Fibroblast of peridontal ligament (primary cell): ENCODE results near the gene TTBK1.

Experiments used
- DNase-seq: peaks from one replicate; pipeline ENCODE4 v3.0.0-alpha.2; 2010; ENCODE audit errors: extremely low read depth

The TTBK1 gene

DNA sequence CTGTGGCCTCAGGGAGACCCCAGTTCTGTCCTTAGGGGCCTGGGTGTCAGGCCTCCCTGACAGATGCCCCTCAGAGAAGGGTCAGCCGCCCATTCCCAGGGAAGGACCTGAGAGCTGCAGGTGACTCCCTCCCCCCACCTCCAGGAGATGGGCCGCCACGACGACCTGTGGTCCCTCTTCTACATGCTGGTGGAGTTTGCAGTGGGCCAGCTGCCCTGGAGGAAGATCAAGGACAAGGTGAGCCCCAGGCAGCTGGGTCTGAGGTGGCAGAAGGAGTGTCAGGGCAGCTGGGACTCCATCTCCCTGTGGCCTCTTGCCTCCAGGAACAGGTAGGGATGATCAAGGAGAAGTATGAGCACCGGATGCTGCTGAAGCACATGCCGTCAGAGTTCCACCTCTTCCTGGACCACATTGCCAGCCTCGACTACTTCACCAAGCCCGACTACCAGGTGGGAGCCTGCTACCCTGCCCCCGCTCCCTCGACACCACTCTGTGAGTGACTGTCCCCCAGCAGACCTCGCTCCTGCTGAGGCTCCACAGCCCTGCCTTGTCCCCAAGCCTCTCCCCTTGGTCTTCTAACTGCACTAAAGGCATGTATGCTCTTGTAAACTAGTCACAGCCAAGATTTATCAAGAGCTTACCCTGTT is 12.2 kb downstream of the TTBK1 start:
- DNase-seq, result no peak

DNA sequence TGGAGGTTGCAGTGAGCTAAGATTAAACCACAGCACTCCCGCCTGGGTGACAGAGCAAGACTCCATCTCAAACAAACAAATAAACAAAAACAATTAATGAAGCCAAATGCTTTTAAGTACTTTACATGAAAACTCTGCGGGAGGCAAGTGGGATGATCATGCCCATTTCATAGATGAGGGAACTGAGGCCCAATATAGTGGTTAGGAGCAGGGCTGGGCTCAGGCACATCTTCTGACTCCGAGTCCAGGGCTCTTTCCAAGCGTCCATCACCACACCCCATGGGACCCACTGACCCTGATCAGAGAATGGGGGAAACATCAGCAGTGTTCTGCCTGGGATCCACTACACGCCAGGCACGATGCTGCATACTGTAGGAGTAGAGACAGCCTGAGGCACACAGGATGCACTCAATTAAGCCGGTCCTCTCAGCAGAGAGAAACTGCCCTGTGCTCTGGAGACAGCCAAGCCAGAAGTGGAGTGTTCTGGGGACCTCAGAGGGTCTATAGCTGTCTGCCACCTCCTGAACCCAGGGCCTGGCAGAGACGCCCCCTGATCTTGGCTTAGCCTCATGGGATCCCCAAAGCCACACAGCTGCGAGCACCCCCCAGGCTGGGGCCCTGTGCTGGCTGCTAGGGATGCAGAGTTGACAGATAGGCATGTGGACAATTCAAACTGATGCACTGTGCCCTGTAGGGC is 13.5 kb downstream of the TTBK1 start:
- DNase-seq, result no peak

DNA sequence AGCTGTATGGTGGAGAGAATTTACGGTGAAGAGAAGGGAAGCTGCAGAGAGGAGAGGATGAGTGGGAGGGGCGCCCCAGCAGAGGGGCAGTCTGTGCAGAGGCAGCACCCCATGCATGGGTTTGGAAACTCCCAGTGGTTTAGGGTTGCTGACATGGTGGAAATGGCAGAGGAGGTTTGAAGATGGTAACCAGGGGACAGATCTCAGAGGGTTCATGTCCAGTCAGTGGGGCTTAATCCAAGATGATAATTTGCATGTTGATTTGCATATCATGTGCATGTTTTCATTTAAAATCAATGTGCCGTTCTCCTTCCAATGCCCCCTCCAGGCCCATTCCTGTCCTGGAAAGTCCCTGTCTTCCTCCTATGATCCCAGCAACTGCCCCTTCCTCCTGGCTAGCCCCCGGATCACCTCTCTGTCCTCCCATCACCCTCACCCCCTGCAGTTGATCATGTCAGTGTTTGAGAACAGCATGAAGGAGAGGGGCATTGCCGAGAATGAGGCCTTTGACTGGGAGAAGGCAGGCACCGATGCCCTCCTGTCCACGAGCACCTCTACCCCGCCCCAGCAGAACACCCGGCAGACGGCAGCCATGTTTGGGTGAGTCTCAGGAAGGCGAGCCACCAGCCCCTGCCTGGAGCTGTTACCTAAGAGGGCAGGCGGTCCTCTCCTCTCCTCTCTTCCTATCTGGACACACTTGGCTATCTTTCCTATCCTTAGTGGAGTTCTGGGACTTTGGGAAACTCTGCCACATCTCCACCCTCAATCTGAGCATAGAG is 14.3 kb downstream of the TTBK1 start:
- DNase-seq, result no peak

DNA sequence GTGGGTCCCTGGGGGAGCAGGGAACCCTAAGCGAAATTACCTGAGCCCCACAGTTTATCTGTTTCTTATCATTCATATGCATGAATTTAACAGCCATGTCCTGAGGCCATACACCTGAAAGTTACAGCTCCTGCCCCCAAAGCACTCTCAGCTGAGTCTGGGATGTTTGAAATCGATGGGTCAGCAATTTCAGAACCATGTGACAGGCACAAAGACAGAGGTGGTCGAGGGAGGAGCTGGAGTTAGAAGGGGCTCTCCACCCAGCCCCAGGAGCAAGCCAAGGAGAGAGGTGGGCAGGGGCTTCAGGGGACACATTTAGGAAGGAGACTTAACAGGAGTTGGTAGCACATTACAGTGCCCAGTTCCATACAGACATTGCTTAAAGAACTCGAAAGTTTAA is 14.9 kb downstream of the TTBK1 start:
- no peak for DNase-seq

DNA sequence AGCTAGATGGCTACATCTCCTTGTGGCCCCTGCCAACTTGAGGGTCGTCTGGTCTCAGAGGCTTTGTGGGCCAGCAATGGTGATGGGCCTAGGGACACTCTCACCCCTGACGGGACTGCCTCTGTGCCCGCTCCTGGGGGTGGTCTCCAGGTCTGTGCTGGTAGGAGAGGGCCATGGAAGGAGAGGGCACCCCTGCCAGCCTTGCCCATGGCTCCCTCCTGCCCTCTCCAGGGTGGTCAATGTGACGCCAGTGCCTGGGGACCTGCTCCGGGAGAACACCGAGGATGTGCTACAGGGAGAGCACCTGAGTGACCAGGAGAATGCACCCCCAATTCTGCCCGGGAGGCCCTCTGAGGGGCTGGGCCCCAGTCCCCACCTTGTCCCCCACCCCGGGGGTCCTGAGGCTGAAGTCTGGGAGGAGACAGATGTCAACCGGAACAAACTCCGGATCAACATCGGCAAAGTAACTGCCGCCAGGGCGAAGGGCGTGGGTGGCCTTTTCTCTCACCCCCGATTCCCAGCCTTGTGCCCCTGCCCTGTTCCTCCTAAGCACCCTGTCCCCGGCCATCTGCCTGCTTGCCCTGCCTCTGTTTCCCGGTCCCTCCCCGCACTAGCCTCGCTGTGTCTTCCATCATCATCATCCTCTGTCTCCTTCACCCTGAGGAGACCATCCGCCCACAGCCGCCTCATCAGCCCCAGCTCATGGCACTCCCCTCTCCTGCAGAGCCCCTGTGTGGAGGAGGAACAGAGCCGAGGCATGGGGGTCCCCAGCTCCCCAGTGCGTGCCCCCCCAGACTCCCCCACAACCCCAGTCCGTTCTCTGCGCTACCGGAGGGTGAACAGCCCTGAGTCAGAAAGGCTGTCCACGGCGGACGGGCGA is 15.8 kb downstream of the TTBK1 start:
- no peak for DNase-seq

DNA sequence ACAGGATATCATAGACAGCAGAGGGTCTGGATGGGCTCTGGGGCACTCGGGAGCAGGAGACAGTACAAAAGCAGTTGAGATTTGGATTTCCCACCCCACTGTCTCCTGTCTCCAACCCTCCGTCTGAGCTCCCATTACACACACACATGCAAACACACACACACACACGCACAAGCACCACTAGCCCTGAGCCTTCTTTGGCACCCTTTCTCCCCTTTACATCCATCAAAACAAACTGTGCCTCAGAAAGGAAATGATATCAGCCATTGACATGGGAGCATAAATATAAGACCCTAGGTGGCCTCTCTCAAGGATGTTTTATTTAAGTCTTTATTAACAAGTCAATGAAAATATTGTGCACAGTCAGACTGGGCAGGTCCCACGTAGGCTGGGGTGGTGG is 17.5 kb downstream of the TTBK1 start:
- no peak for DNase-seq

DNA sequence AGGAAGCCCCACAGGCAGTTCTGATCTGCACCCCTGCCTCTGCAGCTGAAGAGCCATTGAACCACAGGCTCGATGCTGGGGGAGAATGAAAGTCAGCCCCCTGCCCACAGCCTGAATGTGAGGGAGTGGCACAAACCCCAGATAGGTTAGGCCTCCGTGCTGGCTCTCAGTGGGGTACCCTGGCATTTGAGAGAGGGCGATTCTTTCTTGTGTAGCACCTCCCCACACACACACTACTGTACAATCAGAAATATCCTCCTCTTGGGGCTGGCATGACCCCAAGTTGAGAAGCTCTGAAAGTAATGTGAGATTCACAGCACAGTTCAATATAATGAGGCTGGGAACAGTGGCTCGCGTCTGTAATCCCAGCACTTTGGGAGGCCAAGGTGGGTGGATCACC is 17.9 kb downstream of the TTBK1 start:
- no peak for DNase-seq

DNA sequence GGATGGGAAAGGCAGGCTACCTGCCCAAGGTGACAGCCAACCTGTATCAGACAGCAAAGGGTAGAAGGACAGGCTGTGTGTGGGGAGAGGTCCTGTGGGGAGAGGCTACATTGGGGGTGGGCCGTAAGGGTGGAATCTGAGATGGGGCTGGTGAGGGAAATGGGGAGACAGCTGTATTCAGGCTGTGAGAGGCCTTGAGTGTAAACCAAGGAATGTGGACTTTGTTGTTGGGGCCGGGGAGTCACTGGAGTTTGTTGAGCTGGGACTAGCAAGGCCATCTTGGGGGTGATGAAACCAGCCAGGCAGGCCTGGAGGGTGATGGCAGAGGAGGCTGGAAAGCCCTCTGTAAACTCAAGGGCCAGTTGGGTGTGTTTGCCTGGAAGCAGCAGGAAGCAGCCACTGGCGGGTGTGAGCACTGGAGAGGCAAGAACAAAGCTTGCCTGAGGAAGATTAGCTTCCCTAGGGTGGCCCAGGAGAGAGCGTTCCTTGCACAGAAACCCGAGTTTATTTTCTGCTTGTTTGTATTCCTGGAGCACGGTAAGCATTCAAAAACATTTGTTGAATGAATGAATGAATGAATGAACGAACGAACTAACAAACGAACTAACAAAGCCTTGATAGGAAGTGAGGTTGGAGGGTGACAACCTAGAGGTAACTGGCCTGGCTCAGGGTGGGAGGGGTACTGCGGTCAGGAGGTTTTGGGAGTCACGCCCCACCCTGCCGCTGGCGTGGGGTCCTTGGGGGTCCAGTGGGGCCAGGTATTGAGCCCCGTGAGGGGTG is 18.9 kb downstream of the TTBK1 start:
- DNase-seq, result peak; percentile 5

DNA sequence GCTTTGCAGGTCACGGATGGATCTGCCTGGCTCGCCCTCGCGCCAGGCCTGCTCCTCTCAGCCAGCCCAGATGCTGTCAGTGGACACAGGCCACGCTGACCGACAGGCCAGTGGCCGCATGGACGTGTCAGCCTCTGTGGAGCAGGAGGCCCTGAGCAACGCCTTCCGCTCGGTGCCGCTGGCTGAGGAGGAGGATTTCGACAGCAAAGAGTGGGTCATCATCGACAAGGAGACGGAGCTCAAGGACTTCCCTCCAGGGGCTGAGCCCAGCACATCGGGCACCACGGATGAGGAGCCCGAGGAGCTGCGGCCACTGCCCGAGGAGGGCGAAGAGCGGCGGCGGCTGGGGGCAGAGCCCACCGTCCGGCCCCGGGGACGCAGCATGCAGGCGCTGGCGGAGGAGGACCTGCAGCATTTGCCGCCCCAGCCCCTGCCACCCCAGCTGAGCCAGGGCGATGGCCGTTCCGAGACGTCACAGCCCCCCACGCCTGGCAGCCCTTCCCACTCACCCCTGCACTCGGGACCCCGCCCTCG is 19.6 kb downstream of the TTBK1 start:
- DNase-seq, result no peak

DNA sequence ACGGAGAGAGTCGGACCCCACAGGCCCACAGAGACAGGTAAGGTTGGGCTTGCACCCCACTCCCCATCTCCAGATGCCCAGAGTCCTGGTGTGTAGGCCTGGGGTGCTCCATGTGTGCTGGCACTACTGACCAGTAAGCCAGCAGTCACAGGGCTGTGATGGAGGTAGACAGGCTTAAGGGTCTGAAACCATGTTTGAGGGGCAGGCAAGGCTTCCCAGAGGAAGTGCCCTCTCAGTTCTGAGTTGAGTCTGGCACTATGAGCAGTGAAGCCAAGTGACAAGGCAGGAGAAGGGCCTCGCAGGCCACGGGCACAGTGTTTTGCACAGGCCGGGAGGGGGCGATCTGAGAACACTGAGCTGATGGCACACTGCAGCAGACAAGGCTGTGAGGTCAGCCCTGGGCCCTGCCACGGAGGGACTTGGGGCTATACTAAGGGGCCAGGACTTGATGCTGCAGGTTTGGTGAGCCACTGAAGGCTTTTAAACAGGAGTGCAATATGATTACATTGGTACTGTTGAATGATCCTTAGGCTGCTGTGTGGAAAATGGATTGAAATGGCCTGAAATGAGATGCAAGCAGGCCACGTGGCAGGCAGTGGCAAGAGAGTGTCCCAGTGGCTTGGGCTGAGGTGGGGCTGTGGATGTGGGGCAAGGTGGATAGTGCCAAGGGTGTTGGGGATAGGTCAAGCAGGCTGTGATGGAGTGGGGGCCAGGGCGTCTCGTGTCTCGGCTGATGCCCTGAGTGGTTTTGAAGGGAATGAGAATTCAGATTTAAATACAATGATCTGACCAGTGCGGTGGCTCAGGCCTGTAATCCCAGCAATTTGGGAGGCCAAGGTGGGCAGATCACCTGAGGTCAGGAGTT is 20.3 kb downstream of the TTBK1 start:
- DNase-seq, result peak; percentile 65

DNA sequence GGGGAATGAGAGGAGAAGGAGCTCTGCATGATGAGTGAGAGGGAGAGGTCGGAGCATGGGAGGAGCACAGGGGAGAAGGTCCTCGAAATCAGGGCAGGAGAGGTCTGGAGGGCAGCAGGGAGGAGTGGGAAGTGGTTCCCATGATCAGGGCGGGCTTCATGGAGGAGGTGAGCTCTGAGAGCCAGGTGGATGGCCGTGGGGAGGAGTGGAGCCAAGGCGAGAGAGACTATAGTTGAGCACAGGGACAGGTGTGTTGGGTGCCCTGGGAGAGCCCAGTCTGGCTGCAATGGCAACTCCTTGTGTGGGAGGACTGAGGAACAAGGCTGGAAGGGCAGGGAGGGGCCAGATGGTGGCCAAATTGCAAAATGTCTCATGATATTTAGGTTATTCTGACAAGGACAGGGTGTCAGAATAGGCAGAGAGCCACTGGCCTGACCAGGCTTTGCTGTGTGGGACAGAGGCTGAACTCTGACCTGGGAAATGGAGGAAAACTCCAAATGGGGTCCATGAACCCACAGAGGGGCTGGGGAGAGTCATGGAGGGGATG is 21.4 kb downstream of the TTBK1 start:
- no peak for DNase-seq

DNA sequence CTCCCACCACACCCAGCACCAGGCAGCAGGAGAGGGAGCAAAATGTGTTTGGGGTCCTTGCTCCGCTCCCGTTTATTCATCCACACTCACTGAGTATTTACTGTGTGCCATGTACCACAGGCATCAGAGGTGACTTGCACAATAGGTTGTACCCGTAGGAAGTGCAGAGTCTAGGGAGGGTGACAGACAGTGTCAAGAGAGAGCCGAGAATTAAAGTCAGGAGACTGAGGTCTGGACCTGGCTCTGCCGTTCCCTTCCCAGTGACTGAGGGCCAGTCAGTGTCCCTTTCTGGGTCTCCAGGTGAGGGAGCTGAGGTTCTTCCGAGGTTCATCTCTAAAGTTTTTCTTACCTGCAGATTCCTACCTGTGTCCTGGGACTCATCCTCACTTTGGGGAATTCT is 22.3 kb downstream of the TTBK1 start:
- DNase-seq, result no peak

DNA sequence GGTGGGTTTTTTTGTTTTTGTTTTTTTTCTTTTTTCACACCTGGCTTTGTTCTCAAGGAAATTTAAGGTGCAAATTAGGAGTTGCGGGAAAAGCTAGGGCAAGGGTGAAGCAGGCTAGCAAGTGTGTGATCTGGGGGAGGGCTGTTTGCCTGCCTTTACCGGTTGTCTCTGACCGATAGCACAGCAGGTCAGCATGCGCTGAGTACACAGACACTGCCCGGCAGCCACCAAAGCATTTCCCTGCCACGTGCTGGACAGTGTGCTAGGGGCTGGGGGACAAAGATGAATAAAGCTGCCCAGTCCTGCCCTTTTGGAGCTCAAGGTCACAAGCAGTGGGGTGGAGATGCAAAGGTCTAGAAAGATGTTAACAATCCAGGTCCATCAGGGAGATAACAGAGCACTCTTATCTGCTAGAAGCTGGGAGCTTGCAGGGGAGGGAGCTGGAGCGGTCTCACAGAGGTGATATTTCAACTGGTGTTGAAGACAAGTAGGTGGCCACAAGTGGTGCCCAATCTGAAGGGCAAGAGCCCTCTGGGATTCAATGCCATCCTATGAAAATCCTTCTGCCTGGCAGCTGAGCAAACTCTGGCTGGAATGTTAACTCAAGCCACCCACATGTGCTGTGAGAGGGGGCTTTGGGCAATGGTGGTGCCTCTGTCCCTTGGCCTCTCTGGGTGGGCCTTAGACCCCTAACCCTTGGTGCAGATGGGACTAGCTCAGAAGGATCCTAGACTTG is 24.5 kb downstream of the TTBK1 start:
- no peak for DNase-seq

DNA sequence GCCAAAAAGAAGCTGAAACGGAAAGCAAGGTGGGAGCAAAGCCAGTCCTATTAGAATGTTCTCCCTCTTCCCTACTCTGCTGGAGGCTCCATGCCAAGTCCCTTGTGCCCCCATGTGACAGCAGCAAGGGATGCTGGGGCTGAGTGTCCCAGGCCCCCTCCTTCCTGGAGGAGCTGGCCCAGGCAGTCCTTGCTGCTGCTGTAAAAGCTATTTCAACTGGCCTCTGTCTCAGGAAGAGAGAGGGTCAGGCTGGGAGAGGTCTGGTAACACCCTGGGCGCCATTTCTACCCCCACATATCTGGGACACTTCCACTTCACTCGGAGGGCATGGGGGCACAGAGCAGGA is 25.0 kb downstream of the TTBK1 start:
- DNase-seq, result no peak

DNA sequence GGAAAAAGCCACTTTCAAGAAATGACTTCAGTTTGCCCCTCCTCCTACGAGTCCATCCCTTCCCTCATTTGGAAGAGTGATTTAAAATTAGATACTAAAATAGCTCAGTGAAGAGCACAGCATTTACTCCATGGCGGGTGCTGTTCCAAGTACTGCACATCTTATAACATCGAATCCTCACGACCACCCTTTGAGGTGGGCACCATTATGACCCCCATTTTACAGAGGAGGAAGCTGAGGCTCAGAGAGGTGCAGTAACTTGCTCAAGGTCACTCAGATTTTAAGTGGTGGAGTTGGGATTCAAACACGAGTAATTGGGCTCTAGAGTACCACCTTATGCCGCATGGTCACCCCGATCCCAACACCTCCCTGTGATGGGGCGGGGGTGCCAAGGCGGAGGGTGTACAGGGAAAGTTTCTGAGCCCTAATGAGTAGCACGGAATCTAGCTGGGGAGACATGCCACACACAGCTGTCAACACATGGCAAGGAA is 25.5 kb downstream of the TTBK1 start:
- DNase-seq, result no peak

DNA sequence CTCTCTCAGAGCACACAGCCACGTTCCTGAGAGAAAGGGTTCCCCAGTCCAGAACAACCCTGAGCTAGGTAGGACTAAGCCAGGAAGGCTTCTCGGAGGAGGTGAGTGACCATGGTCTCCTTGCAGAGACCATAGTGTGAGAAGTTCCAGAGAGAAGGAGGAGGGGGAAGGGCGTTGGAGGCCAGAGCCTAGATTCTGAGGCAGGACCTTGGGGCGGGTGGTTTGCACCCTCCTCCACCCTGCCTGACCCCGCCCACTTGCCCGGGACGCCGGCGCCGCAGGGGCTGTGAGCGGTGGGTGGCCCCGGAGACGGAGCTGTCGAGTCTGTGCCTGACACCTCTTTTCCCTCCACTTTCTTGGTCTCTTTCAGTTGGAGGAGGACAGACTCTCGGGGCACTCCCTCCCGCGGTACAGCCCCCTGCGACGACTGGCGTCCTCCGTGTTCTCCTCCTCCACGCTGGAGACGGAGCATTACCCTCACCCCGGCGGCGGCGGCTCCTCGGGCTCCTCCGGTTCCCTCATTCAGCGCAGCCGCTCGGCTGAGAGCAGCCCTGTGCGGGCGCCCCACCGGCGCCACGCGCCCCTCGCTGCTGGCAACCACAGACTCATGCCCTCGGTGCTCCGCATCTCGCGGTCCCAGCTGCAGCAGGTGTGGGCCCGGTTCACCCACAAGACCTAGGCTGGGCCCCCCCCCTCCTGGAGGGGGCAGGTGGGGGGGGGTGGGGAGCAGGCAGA is 26.2 kb downstream of the TTBK1 start:
- no peak for DNase-seq

DNA sequence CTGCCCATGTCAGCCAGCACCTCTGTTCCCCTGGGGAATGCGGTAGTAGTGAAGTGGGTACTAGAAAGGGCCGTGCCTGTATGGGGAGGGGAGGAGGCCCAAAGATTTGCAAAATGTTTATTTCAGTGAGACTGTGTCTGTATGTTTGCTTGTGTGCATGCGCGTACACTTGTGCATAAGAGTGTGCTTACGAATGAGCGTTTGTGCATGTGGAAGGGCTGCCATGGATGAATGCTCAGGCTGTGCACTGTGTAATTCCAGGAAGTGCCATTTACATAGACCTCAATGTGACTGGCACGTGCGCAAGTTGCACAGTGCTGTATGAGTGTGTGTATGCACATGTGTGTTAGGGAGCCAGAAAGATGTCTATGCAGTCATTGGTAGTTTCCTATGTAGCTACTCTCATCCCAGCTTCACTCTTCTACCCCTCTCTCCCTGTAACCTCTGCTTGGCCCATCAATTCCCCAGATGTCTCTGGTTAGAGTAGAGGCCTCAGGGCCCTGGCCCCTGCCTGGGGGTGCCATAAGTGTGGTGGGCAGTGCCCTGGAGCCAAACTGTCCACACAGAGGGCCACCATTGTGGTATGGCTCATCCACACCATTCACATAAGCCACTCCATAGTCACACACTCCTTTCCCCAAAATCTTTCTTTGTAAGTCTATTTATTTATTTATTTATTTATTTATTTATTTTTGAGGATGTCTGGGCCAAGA is 28.0 kb downstream of the TTBK1 start:
- DNase-seq, result no peak

DNA sequence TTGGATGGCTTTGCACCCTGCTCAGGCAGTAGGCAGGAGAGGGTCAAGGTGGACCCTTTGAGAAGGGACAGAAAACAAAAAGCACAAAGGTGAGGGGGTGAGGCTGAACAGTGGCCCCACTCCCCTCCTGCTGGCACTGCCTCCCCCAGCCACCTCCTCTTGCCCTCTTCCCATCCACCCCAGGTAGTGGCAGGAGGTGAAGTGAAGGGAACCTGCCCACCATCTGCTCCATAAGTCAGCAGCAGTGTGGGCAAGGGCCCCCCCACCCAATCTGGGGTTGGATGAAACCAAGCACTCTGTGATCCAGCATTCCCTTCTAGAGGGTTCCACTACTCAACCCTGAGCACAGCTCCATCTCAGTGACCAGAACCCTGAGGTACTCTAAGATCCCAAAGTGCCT is 28.7 kb downstream of the TTBK1 start:
- no peak for DNase-seq
